NCI-H510A (cell line): Measurements from ENCODE around the gene C1QTNF12.

Experiments used
- DNase-seq: peaks from one replicate; lab custom pipeline; 2025; lab: John Stamatoyannopoulos, UW

C1QTNF12 gene

DNA sequence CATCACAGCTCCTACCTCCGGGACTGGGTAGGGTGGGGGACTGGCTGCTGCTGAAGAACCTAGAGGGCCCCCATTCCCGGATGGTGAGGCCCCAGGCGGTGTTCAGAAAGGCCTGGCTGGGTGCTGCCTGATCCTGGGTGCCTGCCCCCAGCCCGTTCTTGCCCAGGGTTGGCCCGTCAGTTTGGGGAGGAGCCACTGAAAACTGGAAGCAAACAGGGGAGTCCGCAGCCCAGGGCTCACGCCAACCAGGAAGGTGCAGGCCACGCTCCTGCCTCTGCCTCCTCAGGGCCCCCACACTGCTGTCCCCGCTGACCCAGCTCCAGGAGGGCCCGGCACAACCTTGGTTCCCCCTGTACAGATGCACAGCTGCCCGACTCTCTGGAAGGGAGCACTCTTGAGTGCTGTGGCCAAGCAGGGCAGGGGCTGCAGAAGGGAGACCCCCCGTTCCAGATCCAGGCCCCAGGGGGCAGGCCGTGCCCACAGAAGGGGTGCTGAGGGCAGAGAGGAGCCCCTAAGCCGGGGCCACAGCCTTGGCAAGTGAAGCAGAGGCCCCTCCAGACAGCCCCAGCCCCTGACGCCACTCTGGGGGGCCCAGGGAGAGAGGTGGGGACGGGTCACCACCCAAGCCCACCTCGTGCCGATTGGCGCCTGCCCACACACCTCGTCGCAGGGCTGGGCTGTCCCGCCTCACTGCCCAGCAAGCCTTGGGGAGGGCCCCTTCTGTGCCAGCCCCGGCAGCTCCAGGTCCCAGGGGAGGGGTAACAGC, 5.5 kb downstream of the C1QTNF12 start:
- no peak for DNase-seq

DNA sequence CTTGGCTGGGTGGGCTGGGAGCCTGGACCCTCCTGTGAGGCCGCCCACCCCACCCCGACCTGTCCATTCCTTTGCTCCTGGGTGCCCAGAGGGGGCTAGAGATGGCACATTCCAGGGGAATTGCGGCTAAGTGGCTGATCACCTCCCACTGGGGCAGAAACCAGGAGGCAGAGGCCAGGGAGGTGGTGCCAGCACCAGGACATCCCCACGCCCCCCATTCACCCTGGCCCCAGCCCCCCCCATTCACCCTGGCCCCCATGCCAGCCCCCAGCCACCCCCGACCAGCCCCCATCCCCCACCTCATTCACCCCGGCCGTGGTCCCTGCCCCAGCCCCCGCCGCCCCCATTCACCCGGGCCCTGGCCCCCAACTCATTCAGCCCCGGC, 6.2 kb downstream of the C1QTNF12 start:
- DNase-seq, result no peak

DNA sequence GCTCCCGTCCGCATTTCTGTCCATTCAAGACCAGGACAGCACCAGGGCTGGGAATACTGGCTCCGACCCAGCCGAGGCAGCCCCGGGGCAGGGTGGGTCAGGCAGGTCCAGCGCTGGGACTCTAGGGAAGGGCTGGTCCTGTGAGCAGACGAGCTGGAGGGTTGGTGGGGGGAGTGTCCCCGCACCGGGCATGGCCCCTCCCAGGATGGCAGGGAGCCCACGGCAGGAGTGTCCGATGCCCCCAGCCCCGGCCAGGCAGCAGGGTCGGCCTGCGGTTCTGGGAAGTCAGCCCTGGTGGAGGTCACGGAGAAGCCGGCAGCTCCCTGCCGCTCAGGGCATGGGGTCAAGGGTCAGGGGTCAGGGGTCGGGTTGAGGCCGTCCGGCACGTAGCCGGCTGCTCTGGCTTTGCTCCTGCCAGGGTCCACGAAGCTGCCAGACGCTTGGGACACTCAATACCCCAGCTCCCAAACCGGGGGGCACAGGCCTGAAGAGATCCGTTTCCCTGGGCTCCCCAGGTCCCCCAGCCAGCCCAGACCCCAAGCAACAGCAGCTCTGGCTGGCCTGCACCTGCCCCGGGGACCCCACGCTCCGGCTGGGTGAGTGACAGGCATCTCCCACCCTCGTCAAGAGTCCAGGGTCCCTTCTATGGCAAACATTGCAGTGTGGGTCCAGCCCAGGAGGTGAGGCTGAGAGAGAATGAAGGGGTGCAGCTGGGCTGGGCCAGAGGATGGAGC, 6.7 kb downstream of the C1QTNF12 start:
- no peak for DNase-seq

DNA sequence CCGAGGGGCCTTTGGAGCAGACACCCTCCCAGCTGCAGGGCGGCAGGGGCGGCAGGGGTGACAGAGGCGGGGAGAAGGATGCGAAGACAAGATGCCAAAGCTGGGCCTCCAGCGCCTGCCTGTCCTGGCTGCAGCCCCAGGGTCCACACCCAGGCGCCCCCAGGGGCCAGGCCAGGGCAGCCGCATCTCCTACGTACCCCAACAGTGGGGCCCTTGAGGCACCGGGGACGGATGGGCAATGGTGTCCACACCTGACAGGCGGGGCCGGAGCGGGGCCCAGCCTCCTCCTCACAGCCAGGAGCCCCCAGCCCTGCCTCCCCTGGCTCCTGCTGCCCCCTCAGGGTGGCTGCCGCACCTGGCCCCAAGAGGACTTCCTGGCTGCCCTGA, 7.3 kb downstream of the C1QTNF12 start:
- no peak for DNase-seq

DNA sequence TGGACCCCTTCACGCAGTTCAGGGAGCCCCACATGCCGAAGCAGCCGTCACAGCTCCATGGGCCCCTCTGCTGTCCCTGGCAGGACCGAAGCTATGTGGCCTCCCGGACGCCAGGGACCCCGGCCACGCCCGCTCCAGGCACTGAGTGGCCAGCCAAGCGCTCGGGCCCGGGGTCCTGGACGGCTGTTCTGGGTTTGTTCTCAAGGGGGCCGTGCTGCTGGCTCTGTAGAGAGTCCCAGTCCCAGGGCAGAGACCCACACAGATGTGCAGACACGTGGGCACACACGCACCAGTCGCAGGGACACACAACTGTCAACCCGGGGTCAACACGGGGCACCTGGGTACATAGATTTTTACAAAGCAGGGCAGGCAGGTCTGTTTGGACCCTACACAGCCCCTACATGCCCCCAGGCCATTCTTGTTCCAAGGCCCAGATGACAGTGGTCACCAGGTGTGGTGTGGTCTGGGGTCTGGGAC, 7.8 kb downstream of the C1QTNF12 start:
- no peak for DNase-seq

DNA sequence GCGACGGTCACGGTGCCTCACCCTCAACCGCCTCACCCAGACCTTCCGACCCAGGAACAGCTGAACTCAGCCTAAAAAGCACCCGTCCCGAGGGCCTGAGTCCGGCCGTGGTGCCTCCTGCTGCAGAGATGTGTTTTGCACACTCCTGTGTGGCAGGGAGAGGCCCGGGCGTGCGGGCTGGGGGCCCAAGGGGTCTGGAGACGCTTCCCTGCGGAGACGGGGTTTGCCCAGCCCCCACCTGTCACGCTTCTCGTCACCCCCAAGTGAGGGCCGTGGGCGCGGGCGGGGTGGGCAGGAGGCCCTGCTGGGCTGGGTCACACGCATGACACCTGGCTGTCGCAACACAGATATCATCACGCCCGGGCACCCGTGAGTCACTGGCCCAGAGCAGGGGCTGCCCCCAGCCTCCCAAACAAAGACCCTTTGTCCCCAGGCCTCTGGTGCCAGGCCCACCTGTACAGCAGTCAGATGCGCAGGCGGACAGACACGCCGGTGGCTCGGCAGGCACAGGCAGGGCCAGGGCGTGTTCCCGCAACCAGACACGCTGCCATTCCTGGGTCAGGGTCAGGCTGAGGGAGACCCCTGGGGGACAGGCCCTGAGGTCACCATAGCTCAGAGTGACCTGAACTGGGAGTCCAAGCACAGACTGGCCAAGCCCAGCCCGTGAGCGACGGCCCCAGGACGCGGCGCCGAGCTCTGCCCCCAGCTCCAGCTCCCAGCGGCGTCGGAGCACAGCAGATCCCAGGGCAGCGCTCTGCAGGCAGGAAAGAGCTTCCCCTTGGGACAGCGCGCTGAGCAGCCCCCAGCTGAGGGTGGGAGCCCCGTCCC, 8.4 kb downstream of the C1QTNF12 start:
- DNase-seq, result no peak

DNA sequence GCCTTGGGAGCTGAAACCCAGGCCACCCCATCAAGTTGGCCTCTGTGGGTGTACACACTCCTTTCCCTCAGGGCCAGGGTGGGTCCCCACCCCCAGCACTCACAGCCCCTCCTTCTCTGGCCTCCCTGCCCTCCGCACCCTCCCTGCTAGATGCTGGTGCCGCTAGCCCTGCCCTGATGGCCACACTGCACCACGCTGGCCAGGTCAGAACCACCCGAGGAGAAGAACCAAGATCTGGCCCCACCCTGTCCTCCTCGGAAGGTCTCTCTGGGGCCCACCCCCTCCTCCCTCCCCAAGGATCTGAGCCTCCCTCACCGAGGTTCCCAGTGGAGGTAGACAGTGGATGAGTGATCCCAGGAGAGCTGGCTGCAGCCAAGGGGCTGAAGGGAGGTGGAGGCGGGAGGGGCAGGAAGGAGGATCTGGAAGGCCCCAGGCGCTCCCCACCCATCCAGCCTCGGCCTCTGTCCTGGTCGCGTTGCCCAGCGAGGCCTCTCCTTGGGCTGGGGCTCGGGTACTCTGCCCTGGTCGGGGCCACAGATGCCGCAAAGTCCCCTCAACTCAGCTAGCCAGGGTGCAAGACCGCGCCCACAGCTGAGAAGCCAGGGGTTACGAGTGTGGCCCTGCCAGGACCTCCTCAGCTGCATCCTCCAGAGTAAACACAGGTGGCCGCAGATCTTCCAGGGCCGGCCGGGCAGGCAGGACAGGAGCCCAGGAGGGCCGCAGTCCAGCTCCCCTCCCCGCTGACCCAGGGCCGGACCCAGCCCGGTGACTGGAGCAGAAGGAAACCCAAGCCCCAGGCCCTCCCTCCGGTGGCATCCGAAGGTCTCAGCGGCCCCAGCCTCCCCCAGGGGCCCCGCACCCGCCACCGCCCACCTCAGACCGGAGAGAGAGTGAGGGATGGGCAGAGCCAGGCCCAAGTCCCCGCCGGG, 9.3 kb downstream of the C1QTNF12 start:
- no peak for DNase-seq

DNA sequence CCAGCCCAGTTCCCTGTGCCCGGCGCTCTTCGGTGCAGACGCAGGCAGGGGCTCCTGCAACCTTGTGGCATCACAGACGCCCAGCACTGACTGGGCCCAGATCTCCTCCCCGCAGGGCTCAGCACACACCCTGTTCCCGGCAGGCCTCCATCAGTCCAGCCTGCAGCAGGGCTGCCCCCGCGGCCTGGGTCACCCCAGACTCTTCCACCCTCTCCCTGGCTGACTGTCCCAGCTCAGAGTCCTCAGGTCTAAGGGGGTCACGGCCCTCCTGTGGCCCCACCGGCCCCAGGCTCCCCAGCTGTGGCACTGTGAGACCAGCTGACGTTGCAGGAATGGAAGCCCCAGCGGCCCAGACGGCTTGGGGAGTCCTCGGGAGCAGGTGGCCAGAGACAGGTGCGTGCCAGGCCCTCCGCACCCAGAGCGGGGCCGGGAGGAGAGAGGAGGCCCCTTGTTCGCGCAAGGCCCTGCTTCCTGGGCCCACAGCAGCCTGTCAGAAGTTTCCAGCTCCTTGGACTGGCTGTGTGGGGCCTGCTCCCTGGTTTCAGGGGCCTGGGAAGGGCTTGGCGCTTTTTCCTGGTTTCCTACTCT, 10.3 kb downstream of the C1QTNF12 start:
- peak; percentile 92 for DNase-seq

DNA sequence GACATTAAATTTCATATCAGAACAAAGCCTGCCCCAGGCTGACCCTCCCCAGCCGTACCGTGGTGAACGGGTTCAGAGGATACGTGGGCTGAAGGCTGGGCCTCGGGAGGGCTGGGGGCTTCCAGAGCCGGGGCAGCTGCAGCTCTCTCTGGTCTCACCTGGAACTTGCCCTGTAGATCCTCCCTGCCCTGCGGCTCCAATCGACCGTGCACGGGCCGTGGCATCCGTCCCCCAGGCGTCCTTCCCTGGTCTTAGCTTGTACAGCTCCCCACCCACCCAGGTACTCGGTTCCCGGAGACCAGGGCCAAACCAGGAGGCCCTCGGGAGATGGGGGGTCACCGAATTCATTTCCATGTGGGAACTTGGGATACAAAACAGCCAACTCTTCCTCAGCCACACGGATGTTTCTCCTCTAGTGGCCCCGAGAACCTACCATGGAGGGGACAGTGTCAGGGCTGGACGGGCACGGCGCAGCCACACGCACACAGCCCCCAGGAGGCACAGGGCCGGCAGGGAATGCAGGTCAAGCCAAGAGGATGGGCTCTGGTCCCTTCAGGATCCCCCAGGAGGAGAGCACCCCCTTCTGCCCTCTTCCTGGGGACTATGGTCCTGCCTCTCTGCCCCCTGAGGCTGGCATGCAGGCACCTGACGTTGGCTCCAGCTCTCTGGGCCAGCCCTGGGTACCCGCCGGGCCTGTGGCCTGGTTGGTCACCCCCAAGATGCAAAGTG, 11.3 kb downstream of the C1QTNF12 start:
- DNase-seq, result no peak

DNA sequence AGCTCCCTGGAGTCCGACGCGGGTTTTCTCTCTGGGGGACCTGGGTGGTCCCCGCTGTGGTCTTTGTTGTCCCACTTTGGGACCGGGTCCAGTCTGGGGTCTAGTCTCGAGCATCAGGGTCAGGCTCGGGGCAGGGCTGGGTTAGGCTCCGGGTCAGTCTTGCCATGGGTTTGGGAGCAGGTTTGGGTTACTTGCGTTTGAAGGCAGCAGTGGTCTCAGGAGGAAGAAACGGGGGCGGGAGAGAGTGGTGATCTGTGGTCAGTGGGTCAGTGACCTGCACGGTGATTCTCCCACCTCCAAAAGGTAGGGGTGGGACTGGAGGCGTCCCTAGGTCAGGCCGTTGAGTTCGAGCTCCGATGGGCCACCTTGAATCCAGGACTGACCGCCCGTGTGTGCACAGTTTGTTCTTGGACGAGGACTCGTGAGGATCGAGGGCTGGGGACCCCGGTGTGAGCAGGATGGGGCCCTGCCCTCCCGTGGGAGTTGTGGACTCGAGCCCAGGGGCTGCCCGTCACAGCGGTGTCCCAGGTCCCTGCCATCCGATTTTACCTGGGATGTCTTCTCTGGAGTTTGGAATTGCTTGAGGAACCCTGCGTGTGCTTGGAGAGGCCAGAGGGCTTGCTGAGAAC, 12.2 kb downstream of the C1QTNF12 start:
- no peak for DNase-seq

DNA sequence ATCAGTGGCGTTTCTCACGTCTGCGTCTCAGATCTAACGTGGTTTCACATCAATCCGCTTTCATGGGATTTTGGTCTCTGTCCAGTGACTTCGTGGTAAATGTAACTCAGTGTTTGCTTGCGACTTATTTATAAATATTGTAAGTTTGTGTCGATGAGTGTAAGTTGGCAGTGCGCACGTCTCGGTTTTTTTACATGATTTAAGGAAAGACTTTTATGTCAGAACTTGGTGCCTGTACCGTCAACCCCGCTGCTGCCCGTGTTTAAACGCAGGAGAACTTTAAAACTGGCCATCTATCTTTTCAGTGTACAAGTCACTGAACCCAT, 13.0 kb downstream of the C1QTNF12 start:
- no peak for DNase-seq

DNA sequence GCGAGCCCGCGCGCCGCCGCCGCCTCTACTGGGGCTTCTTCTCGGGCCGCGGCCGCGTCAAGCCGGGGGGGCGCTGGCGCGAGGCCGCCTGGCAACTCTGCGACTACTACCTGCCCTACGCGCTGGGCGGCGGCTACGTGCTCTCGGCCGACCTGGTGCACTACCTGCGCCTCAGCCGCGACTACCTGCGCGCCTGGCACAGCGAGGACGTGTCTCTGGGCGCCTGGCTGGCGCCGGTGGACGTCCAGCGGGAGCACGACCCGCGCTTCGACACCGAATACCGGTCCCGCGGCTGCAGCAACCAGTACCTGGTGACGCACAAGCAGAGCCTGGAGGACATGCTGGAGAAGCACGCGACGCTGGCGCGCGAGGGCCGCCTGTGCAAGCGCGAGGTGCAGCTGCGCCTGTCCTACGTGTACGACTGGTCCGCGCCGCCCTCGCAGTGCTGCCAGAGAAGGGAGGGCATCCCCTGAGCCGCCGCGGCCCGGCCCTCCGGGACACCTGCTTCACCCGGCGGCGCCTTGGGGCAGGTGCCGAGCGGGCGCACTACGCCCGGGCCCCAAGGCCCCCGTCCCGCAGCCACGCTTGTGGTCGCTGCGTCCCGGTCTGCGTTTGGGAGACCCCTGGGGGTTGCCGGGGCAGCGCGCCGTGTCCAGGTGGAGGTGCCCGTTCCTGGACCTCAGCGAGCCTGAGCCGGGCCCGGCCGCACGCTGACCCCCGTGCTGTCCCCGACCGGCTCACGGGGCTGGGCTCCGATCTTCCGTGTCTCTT, 13.5 kb downstream of the C1QTNF12 start:
- DNase-seq, result no peak

DNA sequence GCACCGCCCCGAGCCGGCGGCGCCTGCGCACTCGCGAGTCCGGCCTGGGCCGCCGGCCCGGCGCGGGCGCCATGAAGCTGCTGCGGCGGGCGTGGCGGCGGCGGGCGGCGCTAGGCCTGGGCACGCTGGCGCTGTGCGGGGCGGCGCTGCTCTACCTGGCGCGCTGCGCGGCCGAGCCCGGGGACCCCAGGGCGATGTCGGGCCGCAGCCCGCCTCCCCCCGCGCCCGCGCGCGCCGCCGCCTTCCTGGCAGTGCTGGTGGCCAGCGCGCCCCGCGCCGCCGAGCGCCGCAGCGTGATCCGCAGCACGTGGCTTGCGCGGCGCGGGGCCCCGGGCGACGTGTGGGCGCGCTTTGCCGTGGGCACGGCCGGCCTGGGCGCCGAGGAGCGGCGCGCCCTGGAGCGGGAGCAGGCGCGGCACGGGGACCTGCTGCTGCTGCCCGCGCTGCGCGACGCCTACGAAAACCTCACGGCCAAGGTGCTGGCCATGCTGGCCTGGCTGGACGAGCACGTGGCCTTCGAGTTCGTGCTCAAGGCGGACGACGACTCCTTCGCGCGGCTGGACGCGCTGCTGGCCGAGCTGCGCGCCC, 14.2 kb downstream of the C1QTNF12 start, which contains the start of gene B3GALT6:
Gene B3GALT6, plus strand, starts transcription at position 30 of the 588 bp plus-strand sequence. Its CDS starts 42 bp downstream, at position 72.
- DNase-seq, result no peak

DNA sequence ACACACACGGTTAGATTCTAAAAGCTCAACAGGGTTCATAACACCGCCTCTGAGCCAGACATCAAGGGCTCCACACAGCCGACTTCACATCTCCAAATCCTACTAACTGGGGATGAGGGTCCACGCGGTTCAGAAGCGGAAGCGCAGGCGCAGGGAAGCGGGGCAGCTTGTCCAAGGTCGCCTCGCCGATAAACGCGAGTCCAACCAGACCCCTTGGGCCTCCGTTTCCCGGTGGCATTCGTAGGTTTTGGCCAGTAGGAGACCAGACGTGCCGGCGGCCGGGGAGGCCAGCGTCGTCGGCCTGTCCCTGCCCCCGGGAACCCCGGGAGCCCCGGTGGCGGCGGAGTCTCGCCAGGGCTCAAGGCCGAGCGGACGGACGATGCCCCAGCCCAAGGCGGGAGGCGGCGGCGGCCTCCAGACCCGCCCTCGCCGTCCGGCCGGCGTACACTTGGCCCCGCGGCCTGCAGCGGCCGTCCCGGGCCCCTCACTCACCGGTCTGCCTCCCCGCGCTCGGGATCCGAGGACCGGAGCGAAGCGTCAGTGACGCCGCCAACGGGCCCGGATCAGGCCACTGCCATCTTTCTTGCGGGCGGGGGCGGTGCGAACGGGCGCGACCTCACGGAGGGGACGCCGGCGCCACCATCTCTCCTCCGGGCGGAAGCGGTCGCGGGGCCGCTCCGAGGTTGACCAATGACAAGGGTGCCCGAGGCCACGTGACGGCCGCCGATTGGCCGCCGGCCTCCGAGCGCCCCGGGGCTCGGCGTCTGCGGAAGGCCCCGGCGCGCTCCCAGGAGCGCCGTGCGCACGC, 14.9 kb downstream of the C1QTNF12 start, which contains the start of gene SDF4:
Gene SDF4, minus strand, starts transcription at position 602 of the 808 bp plus-strand sequence. CDS start 3,229 bp downstream, outside the sequence.
- DNase-seq, result peak; percentile 100

DNA sequence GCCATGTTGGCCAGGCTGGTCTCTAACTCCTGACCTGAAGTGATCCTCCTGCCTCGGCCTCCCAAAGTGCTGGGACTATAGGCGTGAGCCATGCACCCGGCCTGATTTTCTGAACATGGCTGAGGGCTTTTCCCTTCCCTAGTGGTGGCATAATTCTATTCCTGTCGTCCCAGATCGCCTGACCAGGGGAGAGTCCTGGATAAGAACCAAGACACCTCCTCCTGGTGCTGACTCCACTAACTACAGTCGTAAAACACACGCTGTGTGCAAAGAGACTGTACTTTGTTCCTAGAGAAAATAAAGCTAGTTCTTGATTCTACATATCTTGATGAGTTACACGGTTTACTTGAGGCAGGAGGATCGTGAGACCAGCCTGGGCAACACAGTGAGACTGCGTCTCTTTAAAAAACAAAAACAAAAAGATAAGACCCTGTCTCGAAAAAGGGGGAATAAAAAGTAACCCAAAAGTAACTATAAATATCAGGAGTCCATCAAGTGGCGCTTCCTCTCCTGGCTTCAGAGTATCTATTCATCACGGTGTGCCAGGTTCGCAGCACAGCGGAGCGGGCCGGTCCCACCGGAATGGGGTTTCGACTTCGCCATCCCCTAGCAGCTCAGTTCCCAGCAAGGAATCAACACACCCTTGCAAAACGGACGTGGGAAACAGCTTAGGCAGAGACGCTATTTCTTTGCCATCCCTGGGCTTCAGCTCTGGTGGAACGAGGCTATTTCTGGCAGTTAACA, 15.7 kb downstream of the C1QTNF12 start:
- peak; percentile 71 for DNase-seq

DNA sequence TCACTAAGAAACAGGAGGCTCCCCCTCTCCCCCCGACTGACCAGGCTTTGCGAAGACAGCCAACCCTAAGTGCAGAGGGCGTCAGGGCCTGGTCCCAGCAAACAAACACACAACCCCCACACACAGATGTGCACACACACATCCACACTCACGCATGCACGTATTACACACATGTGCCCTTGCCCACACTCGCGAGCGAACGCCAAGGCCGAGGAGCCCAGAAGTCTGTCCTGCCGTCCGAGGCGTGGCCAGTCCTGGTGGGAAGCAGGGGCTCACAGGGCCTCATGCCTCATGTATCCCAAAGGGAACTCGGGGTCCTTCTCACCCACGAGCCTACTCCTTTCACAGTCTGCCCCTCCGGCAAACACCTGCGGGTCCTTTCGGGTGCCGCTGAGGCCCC, 16.8 kb downstream of the C1QTNF12 start:
- DNase-seq, result no peak
